GM12878 (cell line): ENCODE measurements around the gene DCAF15. TPM values are rescaled to one million over a fixed set of nuclear protein-coding genes. Genes with fewer than 3 reads are reported as not detected.

Source experiments
- GATAD2B ChIP-seq: fragments of 450-650 bp; conservative IDR thresholded peaks from 2 replicates; pipeline ENCODE4 v1.6.1; 2017; ENCODE audit warnings: low read depth, mild to moderate bottlenecking, moderate library complexity
- HCFC1 ChIP-seq: fragments of 150-350 bp; IDR thresholded peaks from 2 replicates; pipeline ENCODE4 v1.6.1; 2014; ENCODE audit warnings: low read length
- IKZF1 ChIP-seq: fragments of 450-650 bp; conservative IDR thresholded peaks from 2 replicates; pipeline ENCODE4 v1.6.1; 2017; ENCODE audit warnings: antibody characterized with exemption, mild to moderate bottlenecking
- MTA2 ChIP-seq: fragments of 450-650 bp; IDR thresholded peaks from 2 replicates; pipeline ENCODE4 v1.6.1; 2016; ENCODE audit warnings: low read depth, mild to moderate bottlenecking, moderate library complexity
- MTA3 ChIP-seq: IDR thresholded peaks from 2 replicates; pipeline ENCODE4 v1.6.1; 2012; ENCODE audit warnings: low read length, inconsistent platforms, borderline replicate concordance
- NBN ChIP-seq: fragments of 450-650 bp; IDR thresholded peaks from 2 replicates; pipeline ENCODE4 v1.6.1; 2016
- PKNOX1 ChIP-seq: fragments of 450-650 bp; IDR thresholded peaks from 2 replicates; pipeline ENCODE4 v1.6.1; 2016; ENCODE audit warnings: mild to moderate bottlenecking
- POLR2A ChIP-seq: IDR thresholded peaks from 2 replicates; pipeline ENCODE4 v1.6.1; 2011; ENCODE audit warnings: low read depth, mild to moderate bottlenecking, low read length
- RB1 ChIP-seq: fragments of 450-650 bp; formaldehyde crosslinking; IDR thresholded peaks from 2 replicates; pipeline ENCODE4 v1.6.1; 2017; ENCODE audit warnings: mild to moderate bottlenecking, borderline replicate concordance
- RCOR1 ChIP-seq: conservative IDR thresholded peaks from 2 replicates; pipeline ENCODE4 v1.6.1; 2012; ENCODE audit warnings: low read depth, low read length, improper control_type of control experiment
- SMAD5 ChIP-seq: IDR thresholded peaks from 2 replicates; pipeline ENCODE4 v1.6.1; 2016; ENCODE audit warnings: antibody characterized with exemption, low read depth
- SP1 ChIP-seq: IDR thresholded peaks from one replicate; pipeline ENCODE4 v1.6.1; 2011; ENCODE audit warnings: low read depth, low read length
- SRF ChIP-seq, 2 experiments: IDR thresholded peaks; 2 replicates each; pipeline ENCODE4 v1.6.1; 2011; ENCODE audit warnings: low read depth in 2 of 2, low read length in 2 of 2, mild to moderate bottlenecking in 1 of 2, moderate library complexity in 1 of 2
- SUZ12 ChIP-seq: fragments of 200-600 bp; sonication (generic); IDR thresholded peaks from one replicate; pipeline ENCODE4 v1.6.1; 2018; ENCODE audit warnings: antibody characterized with exemption, mild to moderate bottlenecking; ENCODE audit not compliant: unreplicated experiment
- TCF3 ChIP-seq: IDR thresholded peaks from 2 replicates; pipeline ENCODE4 v1.6.1; 2012; ENCODE audit warnings: low read depth, mild to moderate bottlenecking, low read length, borderline replicate concordance; ENCODE audit not compliant: insufficient read depth
- ZBTB40 ChIP-seq: fragments of 450-650 bp; IDR thresholded peaks from 2 replicates; pipeline ENCODE4 v1.6.1; 2016; ENCODE audit warnings: mild to moderate bottlenecking, moderate library complexity, borderline replicate concordance
- polyA plus RNA-seq, 11 experiments: library from polyadenylated mRNA; depleted of rRNA in 4 of 11; unstranded in 6 of 11; stranded (reverse) in 5 of 11; fragments of >200 nt; fragmentation: Nextera tagmentation in 4 of 11; fragmentation: Illumina TruSeq in 1 of 11; extraction: Ambion mirVana in 4 of 11; extraction: Trizol in 1 of 11; gene quantifications; 1 replicate in 1 of 11; 2 replicates in 10 of 11; pipeline versions ENCODE4 v1.2.1 to v1.2.3, GENCODE V29; 2011 to 2016; ENCODE audit warnings: inconsistent platforms in 2 of 11, missing spikeins in 2 of 11, low read depth in 1 of 11
- total RNA-seq, 4 experiments: library from RNA; depleted of rRNA in 3 of 4; stranded (reverse); fragments of >200 nt in 3 of 4; fragmentation: Illumina TruSeq in 1 of 4; extraction: Trizol in 1 of 4; gene quantifications; 2 replicates each; pipeline versions ENCODE4 v1.2.1 to v1.2.3, GENCODE V29; 2013 to 2021

Gene DCAF15
- total and polyA plus RNA-seq, 10 of the 15 experiments (the other 5 are each of a cell fraction or from before 2014, with no cell fraction given) = 0.16 to 63.4 (median 26.6) TPM

DNA sequence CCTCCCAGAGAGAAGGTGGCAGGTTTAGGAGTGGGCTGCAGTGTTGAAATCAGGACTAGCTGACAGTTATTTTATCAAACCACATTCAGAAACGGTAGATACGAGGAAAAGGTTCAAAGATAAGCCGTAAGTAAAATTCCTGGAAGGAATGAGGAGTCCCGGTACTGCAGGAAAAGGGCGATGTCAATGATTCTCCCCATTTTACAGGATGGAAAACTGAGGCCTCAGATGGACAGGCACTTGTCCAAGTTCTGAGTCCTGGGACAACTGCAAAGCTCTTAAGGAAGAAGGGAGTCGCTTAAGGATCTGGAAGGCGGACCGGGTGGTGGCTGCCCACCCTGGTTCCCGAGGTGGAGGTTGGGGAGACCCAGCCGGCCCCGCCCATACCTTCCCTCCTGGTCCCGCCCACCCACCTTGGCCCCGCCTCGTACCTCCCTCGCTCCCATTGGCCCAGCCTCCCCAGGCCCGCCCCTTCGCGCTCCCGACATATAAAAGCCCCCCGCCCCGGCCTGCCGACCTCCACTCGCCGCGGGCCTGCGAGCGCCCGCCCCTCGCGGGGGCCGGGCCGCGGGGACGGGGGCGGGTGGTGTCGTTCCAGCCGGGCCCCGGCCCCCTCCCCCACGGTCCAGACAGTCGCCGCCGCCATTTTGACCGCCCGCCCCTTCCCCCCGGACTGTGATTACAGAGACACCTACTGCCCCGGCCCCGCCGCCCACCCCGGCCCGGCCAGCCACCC, 53.2 kb downstream of the DCAF15 start (continued):
- TF ChIP-seq MTA3 (no peak), ZBTB40 (no peak), SP1 (peak; percentile 36), SRF (IDR thresholded peaks at IDR 0.05; ENCODE audit: low read depth in 2 of 2, low read length in 2 of 2) (no peak), TCF3 (0 out of 2 replicates have a peak, but pooled peaks have one; percentile 33), HCFC1 (0 out of 2 replicates have a peak, but pooled peaks have one; percentile 22), RCOR1 (0 out of 2 replicates have a peak, but pooled peaks have one; percentile 81), PKNOX1 (peak; percentile 43; the same call in 1 of the 2 replicates), NBN (peak; percentile 26), RB1 (no peak), MTA2 (peak; percentile 4; the same call in 1 of the 2 replicates), SUZ12 (no peak), POLR2A (peak; percentile 82), SMAD5 (no peak), GATAD2B (0 out of 2 replicates have a peak, but pooled peaks have one; percentile 26), IKZF1 (peak; percentile 91)
